Measurements from ENCODE around the gene PAWR. TPM values are rescaled to one million over a fixed set of nuclear protein-coding genes. Genes with fewer than 3 reads are reported as not detected.

Gene PAWR
- total and polyA plus RNA-seq, 8 donors, result 51.0 to 86.2 (median 68.3) TPM

DNA sequence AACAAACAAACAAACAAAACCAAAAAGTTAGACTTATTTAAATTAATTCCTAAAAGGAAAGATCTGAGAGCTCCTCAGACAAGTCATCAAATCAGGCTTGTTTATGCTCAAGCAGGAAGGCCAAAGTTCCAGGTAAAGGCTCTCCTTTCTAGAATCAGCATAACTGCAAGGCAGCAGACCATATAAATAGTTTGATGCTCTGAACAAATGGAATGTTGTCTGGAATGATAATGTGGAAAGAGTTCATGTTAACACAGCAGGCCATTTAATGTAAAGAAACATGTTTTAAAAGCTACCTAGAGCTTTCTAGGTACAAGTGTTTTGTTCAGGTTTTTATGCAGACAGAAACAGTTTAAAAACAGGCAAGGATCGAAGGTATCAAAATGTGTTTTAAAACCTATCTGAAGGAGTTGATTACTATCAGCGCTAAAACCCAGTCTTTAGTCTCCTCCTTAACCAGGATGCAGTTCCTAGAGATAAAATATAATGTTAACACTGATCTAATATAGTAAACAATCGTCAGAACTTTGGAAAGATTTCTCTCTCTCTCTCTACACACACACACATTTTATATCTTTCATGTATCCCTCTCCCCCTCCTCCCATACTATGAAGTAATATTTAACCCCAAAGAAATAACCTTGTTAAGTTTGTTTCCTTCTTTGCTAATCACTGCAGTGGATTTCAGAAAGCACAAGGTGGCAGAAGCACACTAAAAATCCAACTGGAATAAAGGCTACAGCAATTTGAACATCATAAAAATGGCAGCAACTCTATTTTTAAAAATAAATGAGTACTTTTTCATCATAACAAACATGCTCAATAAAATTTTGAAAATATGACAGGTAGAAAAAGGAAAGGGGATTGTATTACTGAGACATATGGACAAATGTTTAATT is 135.5 kb downstream of the PAWR start:
- Histone ChIP-seq H3K36me3 (peaks cover 0 to 7% of the 10 kb centered on the region in 2 donors), H3K4me1 (peaks cover 3 to 18% of the 10 kb centered on the region in 2 donors), H3K4me3 (no peak overlapping the region), H3K27me3 (no peaks in the 10 kb centered on the region), H3K27ac (no peak overlapping the region), H3K9me3 (no peaks in the 10 kb centered on the region)
- peak in 2 of 4 donors; percentile 67 to 78 for DNase-seq
- TF ChIP-seq, protein P1, sequence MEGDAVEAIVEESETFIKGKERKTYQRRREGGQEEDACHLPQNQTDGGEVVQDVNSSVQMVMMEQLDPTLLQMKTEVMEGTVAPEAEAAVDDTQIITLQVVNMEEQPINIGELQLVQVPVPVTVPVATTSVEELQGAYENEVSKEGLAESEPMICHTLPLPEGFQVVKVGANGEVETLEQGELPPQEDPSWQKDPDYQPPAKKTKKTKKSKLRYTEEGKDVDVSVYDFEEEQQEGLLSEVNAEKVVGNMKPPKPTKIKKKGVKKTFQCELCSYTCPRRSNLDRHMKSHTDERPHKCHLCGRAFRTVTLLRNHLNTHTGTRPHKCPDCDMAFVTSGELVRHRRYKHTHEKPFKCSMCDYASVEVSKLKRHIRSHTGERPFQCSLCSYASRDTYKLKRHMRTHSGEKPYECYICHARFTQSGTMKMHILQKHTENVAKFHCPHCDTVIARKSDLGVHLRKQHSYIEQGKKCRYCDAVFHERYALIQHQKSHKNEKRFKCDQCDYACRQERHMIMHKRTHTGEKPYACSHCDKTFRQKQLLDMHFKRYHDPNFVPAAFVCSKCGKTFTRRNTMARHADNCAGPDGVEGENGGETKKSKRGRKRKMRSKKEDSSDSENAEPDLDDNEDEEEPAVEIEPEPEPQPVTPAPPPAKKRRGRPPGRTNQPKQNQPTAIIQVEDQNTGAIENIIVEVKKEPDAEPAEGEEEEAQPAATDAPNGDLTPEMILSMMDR (IDR thresholded peaks at IDR 0.05), result peak; percentile 22 to 23
- intact Hi-C loops (cut with DNase I), result loop anchor here in 1 of 2 donors (5.0 to 10.0 kb wide), 3 partner anchors 190 to 632 kb away; no protein-coding TSS in a partner anchor
- ATAC-seq, result peak; percentile 75

DNA sequence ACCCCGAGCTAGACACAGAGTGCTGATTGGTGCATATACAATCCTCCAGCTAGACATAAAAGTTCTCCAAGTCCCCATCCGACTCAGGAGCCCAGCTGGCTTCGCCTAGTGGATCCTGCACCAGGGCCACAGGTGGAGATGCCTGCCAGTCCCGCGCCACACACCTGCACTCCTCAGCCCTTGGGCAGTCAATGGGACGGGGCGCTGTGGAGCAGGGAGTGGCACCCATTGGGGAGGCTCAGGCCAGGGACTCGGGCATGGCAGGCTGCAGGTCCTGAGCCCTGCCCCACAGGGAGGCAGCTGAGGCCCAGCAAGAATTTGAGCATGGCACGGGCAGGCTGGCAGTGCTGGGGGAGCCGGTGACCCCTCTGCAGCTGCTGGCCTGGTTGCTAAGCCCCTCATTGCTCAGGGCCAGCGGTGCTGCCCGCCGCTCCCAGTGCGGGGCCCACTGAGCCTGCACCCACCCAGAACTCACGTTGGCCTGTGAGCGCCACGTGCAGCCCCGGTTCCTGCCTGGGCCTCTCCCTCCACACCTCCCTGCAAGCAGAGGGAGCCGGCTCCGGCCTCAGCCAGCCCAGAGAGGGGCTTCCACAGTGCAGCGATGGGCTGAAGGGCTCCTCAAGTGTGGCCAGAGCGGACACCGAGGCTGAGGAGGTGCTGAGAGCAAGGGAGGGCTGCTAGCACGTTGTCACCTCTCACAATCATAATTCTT is 136.7 kb downstream of the PAWR start:
- TF ChIP-seq, protein P1 (IDR thresholded peaks at IDR 0.05), result no peak
- intact Hi-C loops (cut with DNase I), result loop anchor here in 1 of 2 donors (10.0 kb wide), 1 partner anchor 191 kb away; no protein-coding TSS in a partner anchor

DNA sequence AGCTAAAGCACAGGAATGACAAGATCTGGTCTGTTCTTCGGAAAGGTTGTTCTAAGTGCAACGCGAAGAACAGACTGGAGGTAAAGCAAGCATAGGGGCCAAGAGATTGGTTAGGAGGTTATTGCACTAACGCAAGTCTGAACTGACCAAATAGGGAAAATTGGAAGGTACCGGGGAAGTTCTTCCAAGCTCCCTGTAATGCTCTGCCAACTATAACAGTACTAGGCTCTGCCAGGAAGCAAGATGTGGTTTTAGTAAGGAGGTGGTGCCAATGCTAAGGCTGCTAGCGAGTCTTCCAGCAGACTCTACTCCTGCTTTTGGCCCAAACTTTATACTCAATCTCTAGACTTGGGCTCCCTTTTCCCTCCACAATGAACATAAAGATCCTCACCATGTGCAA is 138.6 kb downstream of the PAWR start:
- TF ChIP-seq, protein P1 (IDR thresholded peaks at IDR 0.05), result no peak
- peaks cover 0 to 7% of the 10 kb centered on the region in 2 donors for H3K36me3 ChIP-seq
- no peaks in the 10 kb centered on the region for H3K9me3 ChIP-seq
- no peak for ATAC-seq
- no peak overlapping the region for H3K4me3 ChIP-seq
- no peak overlapping the region for H3K27ac ChIP-seq
- H3K4me1 ChIP-seq, result peaks cover 6 to 19% of the 10 kb centered on the region in 2 donors
- H3K27me3 ChIP-seq, result no peaks in the 10 kb centered on the region
- DNase-seq, result no peak
- intact Hi-C loops (cut with DNase I), result loop anchor here in 1 of 2 donors (10.0 kb wide), 1 partner anchor 193 kb away; no protein-coding TSS in a partner anchor

More for the DNA sequence above, 136.7 kb downstream of the PAWR start:
- DNase-seq (peak in 1 of 4 donors; percentile 69), ATAC-seq (no peak)
- Histone ChIP-seq H3K4me1 (peaks cover 3 to 5% of the 10 kb centered on the region in 2 donors), H3K27ac (no peak overlapping the region), H3K9me3 (no peaks in the 10 kb centered on the region), H3K27me3 (no peaks in the 10 kb centered on the region), H3K36me3 (peaks cover 0 to 7% of the 10 kb centered on the region in 2 donors), H3K4me3 (no peak overlapping the region)

DNA sequence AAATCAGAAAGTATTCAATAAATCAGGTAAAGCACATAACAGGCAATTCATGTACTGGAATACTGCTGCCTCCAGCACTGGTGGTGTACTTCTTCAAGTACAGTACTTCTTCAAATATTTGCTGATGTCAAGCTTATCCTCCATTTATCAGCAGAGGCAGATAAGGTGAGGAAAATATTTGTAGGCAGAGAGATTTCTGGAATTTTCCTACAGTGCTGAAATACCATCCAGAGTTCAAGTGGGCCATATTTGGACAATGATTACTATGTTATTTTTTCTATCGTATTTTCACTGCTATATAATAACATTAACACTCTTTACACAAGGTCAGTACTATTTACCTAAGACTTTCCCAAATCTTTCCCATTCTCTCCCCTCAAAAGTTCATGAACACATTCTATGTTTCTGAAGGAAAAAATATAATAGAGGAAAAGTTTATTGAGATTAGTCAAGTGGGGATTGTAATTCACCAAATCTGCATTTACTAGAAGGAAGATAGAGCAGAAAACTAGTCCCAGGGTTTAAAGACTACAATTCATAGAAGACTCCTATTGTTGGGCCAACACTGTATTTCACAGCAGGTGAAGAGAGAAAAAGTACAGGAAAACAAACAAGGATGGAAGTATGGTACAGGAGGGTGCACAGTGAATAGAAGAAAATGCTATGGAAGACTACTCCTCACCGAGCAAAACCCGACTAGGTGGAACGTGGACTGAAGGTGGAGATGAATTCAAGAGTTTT is 141.1 kb downstream of the PAWR start:
- ATAC-seq, result peak; percentile 42
- peak overlapping the region; percentile 7 to 81 for H3K27ac ChIP-seq

More for the DNA sequence above, 141.1 kb downstream of the PAWR start:
- no peak overlapping the region for H3K4me3 ChIP-seq
- peaks cover 0 to 7% of the 10 kb centered on the region in 2 donors for H3K36me3 ChIP-seq
- peaks cover 6 to 21% of the 10 kb centered on the region in 2 donors for H3K4me1 ChIP-seq
- intact Hi-C loops (cut with DNase I), result loop anchor here in 1 of 2 donors (10.0 kb wide), 1 partner anchor 195 kb away; no protein-coding TSS in a partner anchor
- TF ChIP-seq, protein P1 (IDR thresholded peaks at IDR 0.05), result no peak
- DNase-seq, result no peak
- H3K9me3 ChIP-seq, result no peaks in the 10 kb centered on the region
- H3K27me3 ChIP-seq, result no peaks in the 10 kb centered on the region

All from left lung (tissue), 10 donors.